ENCODE measurements around the gene EXD3. TPM values are rescaled to one million over a fixed set of nuclear protein-coding genes. Genes with fewer than 3 reads are reported as not detected.
"Not testable (repeated sequence)": the region's sequence is repeated elsewhere in the genome, so short reads cannot be mapped to it uniquely, and the experiment has no call there.

The EXD3 gene
- total RNA-seq, 1 donor = 6.1 TPM

DNA sequence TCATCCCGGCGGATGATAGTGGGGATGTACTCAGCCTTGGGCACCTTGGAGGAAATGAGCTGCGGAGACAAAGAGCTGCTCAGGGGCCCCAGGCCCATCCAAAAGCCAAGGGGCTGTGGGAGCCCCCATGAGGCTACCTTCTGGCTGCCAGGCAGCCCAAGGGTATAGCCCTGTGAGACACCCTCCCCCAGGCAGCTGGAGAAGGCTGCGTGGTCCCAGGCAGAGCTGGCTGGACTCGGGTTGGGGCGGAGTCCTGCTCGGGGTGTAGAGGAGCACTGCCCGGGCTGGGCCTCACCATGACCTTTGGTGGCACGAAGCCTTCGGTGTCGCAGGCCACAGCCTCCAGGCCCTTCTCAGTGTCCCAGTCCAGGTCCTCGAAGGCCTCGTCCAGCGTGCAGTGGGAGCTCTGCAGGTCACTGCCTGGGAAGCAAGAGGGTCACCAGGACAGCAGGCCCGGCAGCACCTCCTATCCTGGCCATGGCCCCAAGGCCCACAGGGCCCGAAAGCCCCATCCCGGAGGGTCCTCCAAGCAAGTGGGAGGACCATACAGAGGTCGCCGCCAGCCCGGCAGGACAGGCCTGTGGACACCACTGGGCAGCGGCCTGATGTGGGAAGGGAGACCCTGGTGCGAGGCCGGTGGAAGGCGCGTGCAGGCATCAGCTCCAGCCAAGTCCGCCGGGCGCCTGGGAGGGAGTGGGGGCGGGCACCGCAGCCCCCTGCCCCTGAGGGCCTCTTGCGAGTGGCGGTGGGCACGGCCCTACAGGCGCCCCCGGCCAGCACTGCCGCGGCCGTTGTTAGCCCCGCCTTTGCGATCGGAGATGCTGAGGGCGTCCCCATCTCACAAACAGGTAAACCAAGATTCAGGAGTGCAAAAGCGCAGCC lies 30.0 kb upstream of the EXD3 start:
- Histone ChIP-seq H3K4me3 (ENCODE audit: low read length) (no peak overlapping the region), H3K27me3 (ENCODE audit: insufficient read depth, low read length) (no peaks in the 10 kb centered on the region), H3K4me1 (ENCODE audit: insufficient read depth, low read length) (peaks cover 39% of the 10 kb centered on the region), H3K9me3 (ENCODE audit: low read depth, low read length) (no peaks in the 10 kb centered on the region)

DNA sequence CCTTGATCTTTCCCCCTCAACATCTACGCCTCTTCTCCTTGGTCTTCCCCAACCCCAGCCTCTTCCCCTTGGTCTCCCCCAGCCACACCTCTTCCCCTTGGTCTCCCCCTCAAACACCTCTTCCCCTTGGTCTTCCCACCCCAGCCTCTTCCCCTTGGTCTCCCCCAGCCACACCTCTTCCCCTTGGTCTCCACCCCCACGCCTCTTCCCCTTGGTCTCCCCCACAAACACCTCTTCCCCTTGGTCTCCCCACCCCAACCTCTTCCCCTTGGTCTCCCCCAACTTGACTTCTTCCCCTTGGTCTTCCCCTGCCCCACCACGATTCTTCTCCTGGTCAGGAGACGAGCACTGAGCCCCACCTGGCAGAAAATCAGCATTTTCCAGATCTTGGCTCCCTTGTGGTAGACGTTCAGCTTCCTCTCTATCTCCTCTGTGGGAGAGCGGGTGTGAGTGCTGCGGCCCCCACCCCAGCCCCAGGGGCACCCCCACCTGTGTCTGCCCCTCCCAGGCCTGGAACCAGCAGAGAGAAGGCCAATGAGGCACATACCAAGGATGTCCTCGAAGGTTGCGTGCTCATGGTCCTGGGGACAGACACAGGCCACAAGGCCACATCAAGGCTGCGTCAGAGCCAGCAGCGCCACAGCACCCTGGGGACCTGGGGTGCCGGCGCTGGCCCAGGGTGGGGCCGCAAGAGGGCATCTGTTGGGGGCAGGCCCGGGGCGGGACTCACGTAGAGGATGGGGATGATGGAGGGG lies 29.2 kb upstream of the EXD3 start:
- peaks cover 40% of the 10 kb centered on the region for H3K4me1 ChIP-seq (ENCODE audit: insufficient read depth, low read length)
- no peaks in the 10 kb centered on the region for H3K9me3 ChIP-seq (ENCODE audit: low read depth, low read length)
- no peak overlapping the region for H3K4me3 ChIP-seq (ENCODE audit: low read length)
- no peaks in the 10 kb centered on the region for H3K27me3 ChIP-seq (ENCODE audit: insufficient read depth, low read length)

DNA sequence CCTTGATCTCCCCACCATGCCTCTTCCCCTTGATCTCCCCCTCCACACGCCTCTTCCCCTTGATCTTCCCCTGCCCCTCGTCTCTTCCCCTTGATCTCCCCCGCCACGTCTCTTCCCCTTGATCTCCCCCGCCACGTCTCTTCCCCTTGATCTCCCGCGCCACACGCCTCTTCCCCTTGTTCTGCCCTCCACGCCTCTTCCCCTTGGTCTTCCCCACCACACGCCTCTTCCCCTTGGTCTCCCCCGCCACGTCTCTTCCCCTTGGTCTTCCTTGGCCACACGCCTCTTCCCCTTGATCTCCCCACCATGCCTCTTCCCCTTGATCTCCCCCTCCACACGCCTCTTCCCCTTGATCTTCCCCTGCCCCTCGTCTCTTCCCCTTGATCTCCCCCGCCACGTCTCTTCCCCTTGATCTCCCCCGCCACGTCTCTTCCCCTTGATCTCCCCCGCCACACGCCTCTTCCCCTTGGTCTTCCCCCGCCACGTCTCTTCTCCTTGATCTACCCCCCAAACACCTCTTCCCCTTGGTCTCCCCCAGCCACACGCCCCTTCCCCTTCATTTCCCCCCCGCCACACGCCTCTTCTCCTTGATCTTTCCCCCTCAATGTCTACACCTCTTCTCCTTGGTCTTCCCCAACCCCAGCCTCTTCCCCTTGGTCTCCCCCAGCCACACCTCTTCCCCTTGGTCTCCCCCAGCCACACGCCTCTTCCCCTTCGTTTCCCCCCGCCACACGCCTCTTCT lies 28.5 kb upstream of the EXD3 start:
- H3K9me3 ChIP-seq (ENCODE audit: low read depth, low read length); H3K4me3 ChIP-seq (ENCODE audit: low read length); H3K27me3 ChIP-seq (ENCODE audit: insufficient read depth, low read length): not testable (repeated sequence)
- peaks cover 48% of the 10 kb centered on the region for H3K4me1 ChIP-seq (ENCODE audit: insufficient read depth, low read length)

- peaks cover 55% of the 10 kb centered on the region for H3K4me1 ChIP-seq (ENCODE audit: insufficient read depth, low read length)
- H3K4me3 ChIP-seq (ENCODE audit: low read length); H3K9me3 ChIP-seq (ENCODE audit: low read depth, low read length); H3K27me3 ChIP-seq (ENCODE audit: insufficient read depth, low read length): not testable (repeated sequence)
These were observed 27.7 kb upstream of the EXD3 start for GRCh38 chr9:137450539-137451222.

GRCh38 chr9:137449931-137450538 lies 27.1 kb upstream of the EXD3 start:
- H3K4me1 ChIP-seq (ENCODE audit: insufficient read depth, low read length) = peaks cover 57% of the 10 kb centered on the region
- no peaks in the 10 kb centered on the region for H3K27me3 ChIP-seq (ENCODE audit: insufficient read depth, low read length)
- H3K9me3 ChIP-seq (ENCODE audit: low read depth, low read length) = no peaks in the 10 kb centered on the region
- H3K4me3 ChIP-seq (ENCODE audit: low read length) = no peak overlapping the region

GRCh38 chr9:137449081-137449844 lies 26.3 kb upstream of the EXD3 start:
- Histone ChIP-seq H3K4me1 (ENCODE audit: insufficient read depth, low read length) (peaks cover 53% of the 10 kb centered on the region), H3K9me3 (ENCODE audit: low read depth, low read length) (no peaks in the 10 kb centered on the region), H3K27me3 (ENCODE audit: insufficient read depth, low read length) (no peaks in the 10 kb centered on the region), H3K4me3 (ENCODE audit: low read length) (no peak overlapping the region)

DNA sequence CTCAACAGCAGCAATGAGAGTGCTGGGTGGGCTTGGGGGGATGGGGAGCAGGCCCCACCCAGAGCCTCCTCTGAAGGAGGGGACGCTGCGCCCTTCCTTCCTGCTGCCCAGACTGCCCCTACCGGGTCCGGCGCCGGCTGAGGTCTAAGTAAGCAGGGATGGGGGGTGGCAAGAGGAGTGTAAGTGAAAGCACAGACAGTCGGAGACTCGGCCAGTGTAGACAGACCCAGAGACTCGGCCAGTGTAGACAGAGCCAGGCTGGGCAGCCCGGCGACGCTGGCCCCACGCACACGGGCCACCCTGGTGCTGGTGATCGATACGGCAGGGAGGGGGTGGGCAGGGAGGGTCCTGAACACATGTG lies 25.6 kb upstream of the EXD3 start:
- Histone ChIP-seq H3K4me1 (ENCODE audit: insufficient read depth, low read length) (peaks cover 50% of the 10 kb centered on the region), H3K9me3 (ENCODE audit: low read depth, low read length) (no peaks in the 10 kb centered on the region), H3K4me3 (ENCODE audit: low read length) (no peak overlapping the region), H3K27me3 (ENCODE audit: insufficient read depth, low read length) (no peaks in the 10 kb centered on the region)

- Histone ChIP-seq H3K4me3 (ENCODE audit: low read length) (no peak overlapping the region), H3K4me1 (ENCODE audit: insufficient read depth, low read length) (peaks cover 44% of the 10 kb centered on the region), H3K27me3 (ENCODE audit: insufficient read depth, low read length) (no peaks in the 10 kb centered on the region), H3K9me3 (ENCODE audit: low read depth, low read length) (no peaks in the 10 kb centered on the region)
These were observed 25.0 kb upstream of the EXD3 start for GRCh38 chr9:137447722-137448601.

DNA sequence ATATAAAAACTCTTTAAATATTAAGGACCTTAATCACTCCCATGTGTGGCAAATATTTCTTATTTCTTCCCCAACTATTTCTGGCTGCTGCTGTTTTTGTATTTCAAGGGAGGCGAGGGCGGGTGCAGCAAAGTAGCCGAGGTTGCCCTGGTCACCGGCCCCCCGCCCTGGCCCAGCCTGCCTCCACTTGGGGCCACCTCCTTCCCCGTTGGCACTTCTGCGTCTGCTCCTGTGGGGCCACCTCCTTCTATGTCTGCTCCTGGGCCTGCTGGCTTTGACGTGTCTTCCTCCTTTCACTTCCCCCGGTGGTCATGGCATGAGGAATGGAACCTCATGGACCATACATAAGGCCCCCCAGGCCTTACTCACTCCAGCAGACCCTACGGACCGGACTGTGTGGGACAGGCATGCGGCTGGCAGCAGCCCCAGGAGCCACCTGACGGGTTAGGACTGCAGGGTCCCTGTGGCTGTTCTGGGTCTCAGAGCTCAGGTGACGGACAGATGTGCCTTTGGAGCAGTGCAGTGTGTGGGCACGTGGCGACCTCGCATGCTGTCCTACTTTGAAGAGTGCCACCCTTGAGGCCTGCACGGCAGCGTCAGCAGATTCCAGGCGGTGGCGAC lies 24.0 kb upstream of the EXD3 start:
- Histone ChIP-seq H3K27me3 (ENCODE audit: insufficient read depth, low read length) (peaks cover 5% of the 10 kb centered on the region), H3K9me3 (ENCODE audit: low read depth, low read length) (no peaks in the 10 kb centered on the region), H3K4me1 (ENCODE audit: insufficient read depth, low read length) (peaks cover 34% of the 10 kb centered on the region), H3K4me3 (ENCODE audit: low read length) (no peak overlapping the region)

DNA sequence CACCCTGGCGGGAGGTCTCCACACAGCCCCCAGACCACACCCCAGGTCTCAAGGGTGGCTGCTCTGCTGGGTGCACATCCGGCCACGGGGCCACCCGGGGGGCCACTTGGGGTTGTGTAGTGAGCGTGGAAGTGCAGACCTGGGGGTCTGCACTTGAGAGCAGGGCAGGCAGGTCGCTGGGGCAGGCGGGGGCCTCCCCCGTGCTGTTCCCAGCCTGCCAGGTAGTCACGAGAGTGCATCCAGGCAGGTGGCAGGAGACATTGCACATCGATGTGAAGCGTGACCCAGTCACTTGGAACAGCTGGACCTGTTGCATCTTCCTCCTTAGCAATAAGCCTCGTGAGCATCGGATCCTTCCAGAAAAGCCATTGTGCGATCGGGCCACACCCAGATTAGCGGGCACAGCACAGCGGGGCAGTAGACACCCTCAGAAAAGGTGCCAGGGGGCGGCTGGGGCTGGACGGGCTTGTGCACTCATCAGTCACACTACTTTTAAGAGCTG lies 23.0 kb upstream of the EXD3 start:
- H3K4me3 ChIP-seq (ENCODE audit: low read length) = no peak overlapping the region
- no peaks in the 10 kb centered on the region for H3K9me3 ChIP-seq (ENCODE audit: low read depth, low read length)
- peaks cover 6% of the 10 kb centered on the region for H3K27me3 ChIP-seq (ENCODE audit: insufficient read depth, low read length)
- H3K4me1 ChIP-seq (ENCODE audit: insufficient read depth, low read length) = peaks cover 33% of the 10 kb centered on the region

- Histone ChIP-seq H3K4me3 (ENCODE audit: low read length) (no peak overlapping the region), H3K27me3 (ENCODE audit: insufficient read depth, low read length) (peaks cover 6% of the 10 kb centered on the region), H3K9me3 (ENCODE audit: low read depth, low read length) (no peaks in the 10 kb centered on the region), H3K4me1 (ENCODE audit: insufficient read depth, low read length) (peaks cover 33% of the 10 kb centered on the region)
These were observed 22.4 kb upstream of the EXD3 start for GRCh38 chr9:137445275-137445807.

- peaks cover 6% of the 10 kb centered on the region for H3K27me3 ChIP-seq (ENCODE audit: insufficient read depth, low read length)
These were observed 21.3 kb upstream of the EXD3 start for GRCh38 chr9:137444106-137444790.

More at GRCh38 chr9:137444106-137444790, 21.3 kb upstream of the EXD3 start:
- H3K9me3 ChIP-seq (ENCODE audit: low read depth, low read length) = no peaks in the 10 kb centered on the region
- peaks cover 27% of the 10 kb centered on the region for H3K4me1 ChIP-seq (ENCODE audit: insufficient read depth, low read length)
- no peak overlapping the region for H3K4me3 ChIP-seq (ENCODE audit: low read length)
